ENCODE results near the gene C1orf35. TPM values are rescaled to one million over a fixed set of nuclear protein-coding genes. Genes with fewer than 3 reads are reported as not detected.

The C1orf35 gene
- total and polyA plus RNA-seq, 2 of the 8 experiments (the other 6 are each of a cell fraction or from before 2014, with no cell fraction given): 18.6 to 19.9 TPM

DNA sequence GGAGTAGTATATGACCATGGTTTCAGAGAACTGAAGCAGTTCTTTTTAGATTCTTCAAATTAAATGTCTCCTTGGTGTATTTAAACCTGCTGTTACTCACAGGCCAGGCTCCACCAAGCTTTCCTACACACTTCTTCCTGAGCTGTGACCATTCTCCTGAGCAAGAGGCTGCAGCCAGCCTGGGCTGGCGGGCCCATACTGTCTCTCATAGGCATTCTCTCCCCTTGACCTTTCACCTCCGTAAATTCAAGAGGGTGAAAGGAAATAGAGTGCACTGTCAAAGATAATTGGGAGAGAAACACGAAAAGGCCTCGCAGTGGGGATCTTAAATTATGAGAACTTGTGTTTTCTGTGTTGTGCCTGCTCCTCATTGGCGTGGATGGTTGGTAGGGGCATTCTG, 18.3 kb downstream of the C1orf35 start:
- H2BK20ac ChIP-seq (ENCODE audit: low read length): no peak overlapping the region
- FAIRE-seq: no peak
- peaks cover 69 to 71% of the 10 kb centered on the region in 2 experiments for H3K79me2 ChIP-seq (ENCODE audit: control insufficient read depth in 1 of 2, insufficient read depth in 2 of 2, low read length in 2 of 2)
- no peaks in the 10 kb centered on the region for H3K36me3 ChIP-seq (ENCODE audit: control insufficient read depth in 2 of 4, insufficient read depth in 4 of 4, low read length in 3 of 4)
- no peak overlapping the region for H3K18ac ChIP-seq (ENCODE audit: extremely low read depth, low read length)
- no peak overlapping the region for H2BK5ac ChIP-seq (ENCODE audit: low read depth, low read length)
- peaks cover 22% of the 10 kb centered on the region for H3K79me1 ChIP-seq (ENCODE audit: low read depth, low read length)
- H2BK12ac ChIP-seq (ENCODE audit: low read depth, low read length): no peak overlapping the region
- no peak overlapping the region for H3K56ac ChIP-seq (replicated peaks; ENCODE audit: insufficient read length, low read depth, low read length)
- H3K27ac ChIP-seq (ENCODE audit: low read depth, low read length): no peak overlapping the region
- no peak overlapping the region for H2BK15ac ChIP-seq (ENCODE audit: low read length)
- no peak for DNase-seq (ENCODE audit: low read depth in 1 of 2, low spot score in 2 of 2)
- no peaks in the 10 kb centered on the region for H3K9me3 ChIP-seq (ENCODE audit: insufficient read depth in 2 of 2, low read depth in 1 of 2, low read length in 1 of 2)
- peaks cover 48 to 63% of the 10 kb centered on the region in 2 experiments for H4K20me1 ChIP-seq (replicated peaks in 1 of 2; ENCODE audit: control insufficient read depth in 1 of 2, insufficient read depth in 2 of 2, low read length in 2 of 2)
- H2AK5ac ChIP-seq (ENCODE audit: low read depth, low read length): no peak overlapping the region
- H4K91ac ChIP-seq (replicated peaks; ENCODE audit: insufficient read length, low read length): no peak overlapping the region
- ChIA-PET CTCF (ENCODE audit: partially characterized antibody) (interaction anchor here (1.3 to 2.2 kb wide), 3 partner anchors 8 to 85 kb away, joined by 3 to 8 read pairs (median 7); no protein-coding TSS in a partner anchor), POLR2A (ENCODE audit: partially characterized antibody) (interaction anchor here (2.2 to 4.3 kb wide), 3 partner anchors 8 to 21 kb away, joined by 7 to 27 read pairs (median 11); no protein-coding TSS in a partner anchor)
- H3K23me2 ChIP-seq (ENCODE audit: low read depth, low read length): peaks cover 15% of the 10 kb centered on the region
- no peak overlapping the region for H4K5ac ChIP-seq (ENCODE audit: insufficient read length, low read depth, low read length)
- peak overlapping the region in 1 of 4 experiments; percentile 99; a peak in 1 of 8 replicates for H3K4me3 ChIP-seq (ENCODE audit: extremely low read depth in 1 of 4, insufficient read depth in 2 of 4, low read depth in 3 of 4, low read length in 4 of 4)
- no peak overlapping the region for H3K4ac ChIP-seq (replicated peaks; ENCODE audit: insufficient read length, low read depth, low read length)
- H2BK120ac ChIP-seq (replicated peaks; ENCODE audit: low read depth, low read length): no peak overlapping the region
- 90% methylated on average over 5 of the region's 5 CpGs; no CpG with 5 or more reads in 1 of the 2 experiments for WGBS, 2 experiments (ENCODE audit: extremely low coverage in 1 of 2, insufficient coverage in 1 of 2, insufficient read length in 1 of 2, insufficient replicate concordance in 2 of 2, low coverage in 1 of 2, low lambda C conversion rate in 2 of 2, missing lambda C conversion rate in 1 of 2)
- H3K23ac ChIP-seq (ENCODE audit: insufficient read length): no peak overlapping the region
- no peak overlapping the region for H2AFZ ChIP-seq (ENCODE audit: low read length)
- peaks cover 0 to 3% (median 2%) of the 10 kb centered on the region in 4 experiments; a peak in 3 of 7 replicates for H3K27me3 ChIP-seq (replicated peaks in 1 of 4; ENCODE audit: control insufficient read depth in 3 of 4, extremely low read depth in 1 of 4, insufficient read depth in 3 of 4, low read length in 3 of 4)
- H4K8ac ChIP-seq (ENCODE audit: extremely low read depth, insufficient read depth, low read length): no peak overlapping the region
- H3K14ac ChIP-seq (ENCODE audit: insufficient read length): no peak overlapping the region
- no peak overlapping the region for H3K9ac ChIP-seq (replicated peaks in 1 of 4; ENCODE audit: extremely low read depth in 1 of 4, low read depth in 3 of 4, low read length in 3 of 4)
- H3K4me2 ChIP-seq (ENCODE audit: insufficient read depth in 1 of 2, low read depth in 2 of 2, low read length in 2 of 2): peak overlapping the region; percentile 73 to 92; a peak in 2 of 4 replicates
- H3K4me1 ChIP-seq (replicated peaks in 1 of 4; ENCODE audit: control insufficient read depth in 3 of 4, insufficient read depth in 4 of 4, low read length in 3 of 4): peaks cover 7 to 22% (median 10%) of the 10 kb centered on the region in 4 experiments
- TF ChIP-seq TAF7 (optimal IDR thresholded peaks at IDR 0.05; ENCODE audit: borderline replicate concordance, low read depth, low read length) (no peak), JUND (IDR thresholded peaks at IDR 0.05; ENCODE audit: low read length) (no peak), CTBP2 (IDR thresholded peaks at IDR 0.05; ENCODE audit: borderline replicate concordance, insufficient read depth, insufficient read length, low read length) (no peak), BRCA1 (IDR thresholded peaks at IDR 0.05; ENCODE audit: low read depth, low read length) (no peak), TAF1 (IDR thresholded peaks at IDR 0.05; ENCODE audit: low read depth, low read length) (no peak), KDM1A (IDR thresholded peaks at IDR 0.05; ENCODE audit: borderline replicate concordance, low read length) (no peak), FOSL1 (IDR thresholded peaks at IDR 0.05; ENCODE audit: insufficient read depth, low read depth, low read length) (no peak), KDM4A (IDR thresholded peaks at IDR 0.05; ENCODE audit: low read depth, low read length, severe bottlenecking) (no peak), SIX5 (IDR thresholded peaks at IDR 0.05; ENCODE audit: low read depth, low read length) (no peak), PHF8 (conservative IDR thresholded peaks at IDR 0.05; ENCODE audit: low read depth, low read length) (no peak), ZNF274 (IDR thresholded peaks at IDR 0.05; ENCODE audit: borderline replicate concordance, extremely low read depth, low read length) (no peak), CEBPB (IDR thresholded peaks at IDR 0.05; ENCODE audit: low read depth, low read length) (no peak), POLR2AphosphoS5 (IDR thresholded peaks at IDR 0.05; ENCODE audit: low read depth, low read length) (no peak), POU5F1 (IDR thresholded peaks at IDR 0.05; ENCODE audit: low read depth, low read length) (no peak)
